HepG2 (cell line): ENCODE results near the gene KRT34. TPM values are rescaled to one million over a fixed set of nuclear protein-coding genes. Genes with fewer than 3 reads are reported as not detected.
"Not testable (repeated sequence)": the region's sequence is repeated elsewhere in the genome, so short reads cannot be mapped to it uniquely, and the experiment has no call there.

Experiments used
- ATAC-seq: fragments of 200-7000 bp; cut with Tn5 transposase; 3 replicates; pipeline ENCODE4 v1.9.1; 2020; ENCODE audit warnings: mild to moderate bottlenecking, moderate library complexity
- BruUV-seq: library from RNA; stranded (reverse); fragments of 400-500 nt; replicated peaks from 2 replicates; lab custom pipeline; 2021; lab: Mats Ljungman, UMichigan
- CTCF ChIA-PET: fragments of 300-600 bp; formaldehyde crosslinking; extraction: SDS; loops from one replicate; lab custom pipeline; 2021; ENCODE audit warnings: low total read pairs, inconsistent platforms, low intra/inter-chr PET ratio; lab: Yijun Ruan, JAX
- POLR2A ChIA-PET: fragments of 350-600 bp; sonication (Branson Sonifier 250); formaldehyde crosslinking; loops from one replicate; lab custom pipeline; 2020; ENCODE audit warnings: antibody characterized with exemption, inconsistent platforms; lab: Yijun Ruan, JAX
- DNase-seq: peaks from one replicate; pipeline ENCODE4 v3.0.0-alpha.2; 2015; ENCODE audit warnings: low spot score
- FAIRE-seq: peaks from 3 replicates; lab custom pipeline; 2011; peaks lifted over from hg19 to GRCh38; lab: Jason Lieb, UNC
- H2AFZ ChIP-seq: one replicate; pipeline ENCODE4 v1.6.1; 2011; ENCODE audit warnings: low read length, inconsistent platforms
- H3K27ac ChIP-seq: fragments of 300-600 bp; 3 replicates; pipeline ENCODE4 v1.8.0; 2011; ENCODE audit warnings: mixed run types, mild to moderate bottlenecking, mixed read lengths, low read length, inconsistent platforms; ENCODE audit not compliant: insufficient read depth; ENCODE audit errors: extremely low read length
- H3K27me3 ChIP-seq, 2 experiments: fragments of 200-600 bp in 1 of 2; 2 replicates in 1 of 2; 3 replicates in 1 of 2; pipeline versions ENCODE4 v1.6.0 to v1.8.0; 2011; ENCODE audit warnings: low read length in 2 of 2, mild to moderate bottlenecking in 2 of 2, moderate library complexity in 2 of 2, inconsistent platforms in 1 of 2; ENCODE audit not compliant: insufficient read depth in 2 of 2, control insufficient read depth in 1 of 2
- H3K36me3 ChIP-seq, 2 experiments: fragments of 200-600 bp in 1 of 2; replicated peaks in 1 of 2; 2 replicates in 1 of 2; 3 replicates in 1 of 2; pipeline versions ENCODE4 v1.5.1 to v1.8.0; 2011; ENCODE audit warnings: low read length in 2 of 2, inconsistent platforms in 1 of 2; ENCODE audit not compliant: insufficient read depth in 2 of 2, control insufficient read depth in 1 of 2
- H3K4me1 ChIP-seq: 2 replicates; pipeline ENCODE4 v1.5.1; 2012; ENCODE audit warnings: low read length, inconsistent platforms; ENCODE audit not compliant: insufficient read depth
- H3K4me2 ChIP-seq: 2 replicates; pipeline ENCODE4 v1.6.0; 2011; ENCODE audit warnings: low read depth, low read length, inconsistent platforms
- H3K4me3 ChIP-seq, 3 experiments: fragments of 200-600 bp in 1 of 3; sonication (generic), shearing (Covaris generic) in 1 of 3; replicated peaks in 1 of 3; 2 replicates each; pipeline ENCODE4 v1.5.1; 2011 to 2016; ENCODE audit warnings: low read length in 3 of 3, inconsistent platforms in 2 of 3, low read depth in 2 of 3, mild to moderate bottlenecking in 2 of 3, control low read depth in 1 of 3, mixed read lengths in 1 of 3; ENCODE audit not compliant: insufficient read depth in 1 of 3
- H3K79me2 ChIP-seq: one replicate; pipeline ENCODE4 v1.6.1; 2011; ENCODE audit warnings: low read length, inconsistent platforms; ENCODE audit not compliant: insufficient read depth
- H3K9ac ChIP-seq: 2 replicates; pipeline ENCODE4 v1.6.0; 2011; ENCODE audit warnings: mild to moderate bottlenecking, low read depth, low read length, inconsistent platforms; ENCODE audit not compliant: insufficient read depth
- H3K9me3 ChIP-seq: 2 replicates; pipeline ENCODE4 v1.5.1; 2012; ENCODE audit warnings: mild to moderate bottlenecking, low read length
- H4K20me1 ChIP-seq: 2 replicates; pipeline ENCODE4 v1.6.0; 2011; ENCODE audit warnings: inconsistent platforms, mild to moderate bottlenecking, low read length, moderate library complexity; ENCODE audit not compliant: insufficient read depth
- EHMT2 ChIP-seq: fragments of 200-600 bp; sonication (generic); IDR thresholded peaks from 2 replicates; pipeline ENCODE4 v1.7.0; 2017; ENCODE audit warnings: antibody characterized with exemption, low read depth, low read length, borderline replicate concordance
- FOSL2 ChIP-seq: sonication (generic); formaldehyde crosslinking; IDR thresholded peaks from 2 replicates; pipeline ENCODE4 v1.4.0; 2020; ENCODE audit warnings: missing genetic modification reagents
- HCFC1 ChIP-seq: fragments of 150-350 bp; IDR thresholded peaks from 2 replicates; pipeline ENCODE4 v1.6.1; 2014; ENCODE audit warnings: low read depth, low read length
- NR2F6 ChIP-seq, 2 experiments: IDR thresholded peaks; 2 replicates each; pipeline ENCODE4 v1.6.1; 2016; ENCODE audit warnings: antibody characterized with exemption in 1 of 2, mild to moderate bottlenecking in 1 of 2
- THAP11 ChIP-seq: IDR thresholded peaks from 2 replicates; pipeline ENCODE4 v1.6.1; 2016; ENCODE audit warnings: missing biosample characterization, missing genetic modification reagents
- ZNF761 ChIP-seq: sonication (generic); formaldehyde crosslinking; conservative IDR thresholded peaks from 2 replicates; pipeline ENCODE4 v1.4.0; 2020; ENCODE audit warnings: mild to moderate bottlenecking, missing genetic modification reagents
- WGBS: methylation state at CpG from one replicate; pipeline ENCODE4 v1.1.6; 2017; ENCODE audit warnings: low lambda C conversion rate; 5-methylcytosine and 5-hydroxymethylcytosine counted together
- in situ Hi-C: cut with HindIII; loops from 2 replicates; pipeline ENCODE4 v1.10.0; 2017; ENCODE audit warnings: low pct_unique_long_range_greater_than_20kb; ENCODE audit not compliant: extremely low pct_ligation_motif_present
- intact Hi-C: fragments of 100-400 bp; cut with micrococcal nuclease; formaldehyde crosslinking; loops from one replicate; pipeline ENCODE4 v1.10.0; 2022; ENCODE audit not compliant: unreplicated experiment
- polyA plus RNA-seq, 8 experiments: library from polyadenylated mRNA; depleted of rRNA in 3 of 8; stranded (reverse) in 7 of 8; unstranded in 1 of 8; fragments of >200 nt; fragmentation: Illumina TruSeq in 4 of 8; extraction: Trizol in 4 of 8; gene quantifications; 2 replicates each; pipeline versions ENCODE4 v1.2.1 to v1.2.3, GENCODE V29; 2011 to 2016; ENCODE audit warnings: low read depth in 4 of 8, missing spikeins in 1 of 8, mixed read lengths in 1 of 8; ENCODE audit not compliant: insufficient read depth in 1 of 8
- total RNA-seq, 5 experiments: library from RNA; depleted of rRNA; stranded (reverse); fragments of >200 nt; fragmentation: Illumina TruSeq; extraction: Trizol; gene quantifications; 2 replicates each; pipeline ENCODE4 v1.2.3, GENCODE V29; 2016; ENCODE audit warnings: low read depth in 1 of 5

The KRT34 gene
- total and polyA plus RNA-seq, 2 of the 13 experiments (the other 11 are each of a cell fraction or from before 2014, with no cell fraction given) = not detected

- Histone ChIP-seq H4K20me1 (no peaks in the 10 kb centered on the region), H3K79me2 (no peaks in the 10 kb centered on the region), H2AFZ (no peak overlapping the region)
- TF ChIP-seq ZNF761 (CRISPR knock-in tag) = no peak
- TF ChIP-seq NR2F6 (IDR thresholded peaks at IDR 0.05) = peak; percentile 39; the same call in 1 of the 2 replicates
- 0 out of 2 replicates have a peak, but pooled peaks have one; percentile 9 for TF ChIP-seq NR2F6 (CRISPR knock-in tag; IDR thresholded peaks at IDR 0.05)
- peak; percentile 90 for TF ChIP-seq FOSL2 (CRISPR knock-in tag)
- TF ChIP-seq, all 625 proteins: peak for 2
- CTCF ChIA-PET = no interaction called here
- intact Hi-C loops (no loop called here), in situ Hi-C loops (no loop called here)
- Histone ChIP-seq H3K9me3 (no peaks in the 10 kb centered on the region), H3K27me3 (no peaks in the 10 kb centered on the region), H3K27ac (no peak overlapping the region), H3K9ac (no peak overlapping the region), H3K4me2 (no peak overlapping the region), H3K4me3 (no peak overlapping the region), H3K4me1 (peaks cover 24% of the 10 kb centered on the region; the same call in 1 of the 2 replicates), H3K36me3 (no peaks in the 10 kb centered on the region)
- DNase-seq = peak; percentile 35
- ATAC-seq = no peak
- POLR2A ChIA-PET = no interaction called here
- no peak for FAIRE-seq
- 28% methylated on average over 4 of the region's 4 CpGs for whole genome bisulfite sequencing
- BruUV-seq = no TSS peak
Measured at GRCh38 chr17:41428591-41429291, 46.6 kb upstream of the KRT34 start.

- ATAC-seq = no peak
- DNase-seq = no peak
- no peak for FAIRE-seq
- in situ Hi-C loops = no loop called here
- Histone ChIP-seq H3K79me2 (no peaks in the 10 kb centered on the region), H3K36me3 (no peaks in the 10 kb centered on the region), H3K4me2 (no peak within 1 kb of the TSS), H3K9me3 (no peaks in the 10 kb centered on the region), H3K27ac (no peak within 1 kb of the TSS), H3K27me3 (no peaks in the 10 kb centered on the region), H3K9ac (no peak within 1 kb of the TSS), H3K4me3 (no peak within 1 kb of the TSS), H4K20me1 (no peaks in the 10 kb centered on the region), H3K4me1 (peaks cover 29% of the 10 kb centered on the region), H2AFZ (no peak within 1 kb of the TSS)
- no TSS peak for BruUV-seq
- ChIA-PET POLR2A (no interaction called here), CTCF (no interaction called here)
- TF ChIP-seq HCFC1 (no peak), EHMT2 (no peak), THAP11 (CRISPR knock-in tag) (no peak)
- WGBS = 74% methylated on average over 7 of the region's 13 CpGs
- intact Hi-C loops = no loop called here
Measured at GRCh38 chr17:41424111-41424635, 42.1 kb upstream of the KRT34 start, which contains the start of gene KRT37. Gene KRT37 (minus strand): TSS chr17:41424585. CDS start chr17:41424523, 62 bp downstream.

- ATAC-seq, H3K9ac ChIP-seq, H3K27me3 ChIP-seq, H3K27ac ChIP-seq, H2AFZ ChIP-seq, intact Hi-C loops, H3K79me2 ChIP-seq, H3K36me3 ChIP-seq, FAIRE-seq, H4K20me1 ChIP-seq, H3K9me3 ChIP-seq, POLR2A ChIA-PET, DNase-seq, H3K4me2 ChIP-seq, H3K4me3 ChIP-seq, BruUV-seq, in situ Hi-C loops, CTCF ChIA-PET: not testable (repeated sequence)
- peaks cover 24% of the 10 kb centered on the region for H3K4me1 ChIP-seq
- 82% methylated on average over 9 of the region's 11 CpGs for WGBS
Measured at GRCh38 chr17:41422586-41422985, 40.5 kb upstream of the KRT34 start.
